GM12873 (cell line): ENCODE data around the gene MMP15.

ENCODE experiments used
- CTCF ChIP-seq: IDR thresholded peaks from 2 replicates; pipeline ENCODE4 v1.5.1; 2012; ENCODE audit warnings: low read depth, mild to moderate bottlenecking, moderate library complexity, low read length, control low read depth; ENCODE audit not compliant: insufficient read depth; ENCODE audit errors: missing control alignments

The MMP15 gene

GRCh38 chr16:58001781-58002415 is 23.7 kb upstream of the MMP15 start:
- no peak for TF ChIP-seq CTCF

DNA sequence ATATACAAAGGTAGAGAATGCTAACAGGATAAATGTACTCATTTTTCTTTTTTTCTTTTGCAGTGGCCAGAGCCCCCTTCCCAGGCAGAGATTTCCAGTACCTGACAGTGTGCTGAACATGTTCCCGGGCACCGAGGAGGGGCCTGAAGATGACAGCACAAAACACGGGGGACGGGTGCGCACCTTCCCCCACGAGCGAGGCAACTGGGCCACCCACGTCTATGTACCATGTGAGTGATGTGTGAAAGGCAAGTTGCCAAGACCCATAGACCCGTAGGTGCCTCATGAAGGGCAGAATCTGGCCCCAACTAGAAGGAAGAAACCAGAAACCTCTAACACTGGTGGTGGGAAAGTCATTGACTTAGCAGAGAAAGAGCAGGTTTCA is 23.1 kb upstream of the MMP15 start:
- TF ChIP-seq CTCF, result no peak

GRCh38 chr16:58002936-58003335 is 22.6 kb upstream of the MMP15 start:
- no peak for TF ChIP-seq CTCF

- no peak for TF ChIP-seq CTCF
Observed at GRCh38 chr16:58009856-58010416, 15.6 kb upstream of the MMP15 start.

DNA sequence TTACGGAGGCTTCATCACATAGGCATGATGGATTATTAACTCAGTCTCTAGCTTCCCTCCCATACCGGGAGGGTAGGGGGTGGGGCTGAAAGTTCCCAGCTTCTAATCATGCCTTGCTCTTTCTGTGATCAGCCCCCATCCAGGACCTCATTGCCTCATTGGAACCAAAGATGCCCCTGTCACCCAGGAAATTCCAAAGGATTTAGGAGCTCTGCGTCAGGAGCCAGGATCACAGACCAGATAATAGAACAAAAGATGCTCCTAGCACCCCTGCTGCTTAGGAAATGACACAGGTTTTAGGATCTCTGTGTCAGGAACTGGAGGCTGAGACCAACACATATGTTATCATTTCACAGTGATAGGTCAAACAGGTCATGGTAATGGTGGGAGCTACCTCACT is 14.7 kb upstream of the MMP15 start:
- TF ChIP-seq CTCF, result no peak

DNA sequence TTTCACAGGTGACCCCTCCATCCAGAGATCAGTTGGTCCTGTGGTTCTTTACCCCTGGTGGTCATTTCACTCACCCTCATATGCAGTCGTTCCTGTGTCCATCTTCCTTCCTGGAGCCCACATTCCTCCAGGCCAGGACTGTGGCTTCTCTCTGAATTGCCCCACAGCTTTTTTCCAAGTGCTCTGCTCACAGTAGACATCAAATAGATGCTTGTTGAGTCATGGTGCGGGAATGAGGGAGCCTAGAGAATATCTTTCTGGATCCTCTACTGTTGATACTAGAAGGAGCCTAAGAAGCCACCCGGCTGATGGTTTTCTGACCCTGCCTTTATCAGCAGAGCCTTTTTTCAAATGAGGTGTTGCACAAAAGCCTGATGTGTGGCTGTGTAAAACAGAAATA is 13.9 kb upstream of the MMP15 start:
- no peak for TF ChIP-seq CTCF

- no peak for TF ChIP-seq CTCF
Observed at GRCh38 chr16:58012481-58012880, 13.1 kb upstream of the MMP15 start.
